NK-92 (cell line): ENCODE results near the gene MRPL48.
"Not testable (repeated sequence)": the region's sequence is repeated elsewhere in the genome, so short reads cannot be mapped to it uniquely, and the experiment has no call there.

ENCODE experiments used
- DNase-seq: peaks from one replicate; lab custom pipeline; 2025; ENCODE audit not compliant: unreplicated experiment; lab: John Stamatoyannopoulos, UW

The MRPL48 gene

GRCh38 chr11:73838443-73839122 is 50.9 kb downstream of the MRPL48 start:
- DNase-seq: no peak

DNA sequence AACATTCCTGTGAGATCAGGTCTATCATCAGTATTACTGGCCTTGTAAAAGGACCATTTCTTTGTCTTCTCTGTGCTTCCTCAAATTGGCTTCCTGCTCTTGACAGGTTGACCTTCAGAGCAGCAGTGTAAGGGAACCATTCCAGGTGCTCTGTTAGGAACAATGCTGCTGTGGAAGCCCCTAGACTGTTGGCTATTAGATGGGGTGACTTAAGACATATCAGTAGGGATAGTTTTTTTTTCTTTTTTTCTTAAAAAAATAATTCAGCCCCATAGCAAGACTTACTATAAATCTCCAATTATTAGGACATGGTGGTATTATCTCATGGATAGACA is 51.4 kb downstream of the MRPL48 start:
- no peak for DNase-seq

- DNase-seq: no peak
Observed at GRCh38 chr11:73851046-73851764, 63.5 kb downstream of the MRPL48 start.

DNA sequence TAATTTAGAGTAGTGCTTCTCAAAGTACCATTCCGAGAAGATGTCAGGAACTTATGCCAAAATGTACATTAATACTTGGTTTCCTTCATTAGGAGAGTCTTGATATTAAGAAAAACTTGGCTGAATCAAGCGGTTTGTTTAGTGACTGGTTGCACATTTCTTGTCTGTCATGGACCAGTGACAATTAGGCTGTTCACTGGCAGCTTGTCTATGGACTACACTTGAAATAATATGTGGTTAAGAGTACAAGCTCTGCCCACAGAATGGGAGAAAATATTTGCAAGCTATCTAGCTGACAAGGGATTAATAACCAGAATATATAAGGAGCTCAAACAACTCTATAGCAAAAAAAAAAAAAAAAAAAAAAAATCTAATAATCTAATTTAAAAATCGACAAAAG is 64.4 kb downstream of the MRPL48 start:
- no peak for DNase-seq

DNA sequence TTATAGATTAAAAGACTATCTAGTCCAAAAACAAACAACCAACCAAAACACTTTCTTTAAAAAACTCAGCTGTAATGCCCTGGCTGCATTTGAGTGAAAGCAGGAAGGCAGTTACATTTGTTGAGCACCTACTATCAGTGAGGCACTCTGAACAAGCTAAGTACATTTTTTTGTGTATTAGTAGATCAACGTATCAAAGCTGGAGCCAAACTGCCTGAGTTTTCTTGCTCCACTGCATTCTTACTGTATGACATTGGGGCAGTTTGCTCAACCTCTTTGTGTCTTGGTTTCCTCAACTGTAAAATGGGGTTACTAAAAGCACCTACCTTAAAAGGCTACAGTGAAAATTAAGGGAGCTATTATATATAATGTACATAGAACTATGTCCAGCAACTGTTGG is 67.0 kb downstream of the MRPL48 start:
- DNase-seq: no peak

- no peak for DNase-seq
Observed at GRCh38 chr11:73856031-73856567, 68.4 kb downstream of the MRPL48 start.

DNA sequence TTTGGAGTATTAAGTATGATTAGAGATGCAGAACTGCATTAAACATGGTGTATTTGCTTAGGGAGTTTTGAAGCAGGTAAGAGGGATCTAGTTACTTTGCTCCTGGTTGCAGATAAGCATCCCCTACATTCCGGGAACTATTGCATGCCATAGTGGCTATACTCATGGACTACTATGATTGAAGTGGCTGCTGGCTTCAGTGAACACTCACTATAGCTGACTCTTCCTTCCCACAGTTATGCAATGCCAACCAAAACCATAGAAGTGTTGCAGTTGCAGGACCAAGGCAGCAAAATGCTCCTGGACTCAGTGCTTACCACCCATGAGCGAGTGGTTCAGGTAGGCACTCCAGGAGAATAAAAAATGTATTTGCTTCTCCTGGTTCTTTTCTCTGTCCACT is 72.0 kb downstream of the MRPL48 start:
- no peak for DNase-seq

DNA sequence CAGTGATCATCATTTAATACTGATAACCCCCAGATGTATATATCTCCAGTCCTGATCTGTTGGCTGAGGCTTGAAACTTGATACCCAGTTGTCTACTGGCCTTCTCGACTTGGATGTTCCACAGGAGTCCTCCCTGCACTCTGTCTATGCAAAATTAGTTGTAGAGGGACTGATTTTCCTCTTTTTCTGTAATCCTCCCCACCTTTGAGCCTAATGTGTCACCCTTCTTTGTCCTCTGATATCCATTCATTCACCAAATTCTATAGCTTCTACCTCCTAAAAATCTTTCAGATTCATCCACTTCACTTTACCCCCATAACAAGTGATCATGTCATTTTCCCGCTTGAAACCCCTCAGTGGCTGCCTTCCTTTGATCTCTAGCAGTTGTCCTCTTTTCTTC is 72.5 kb downstream of the MRPL48 start:
- no peak for DNase-seq

DNA sequence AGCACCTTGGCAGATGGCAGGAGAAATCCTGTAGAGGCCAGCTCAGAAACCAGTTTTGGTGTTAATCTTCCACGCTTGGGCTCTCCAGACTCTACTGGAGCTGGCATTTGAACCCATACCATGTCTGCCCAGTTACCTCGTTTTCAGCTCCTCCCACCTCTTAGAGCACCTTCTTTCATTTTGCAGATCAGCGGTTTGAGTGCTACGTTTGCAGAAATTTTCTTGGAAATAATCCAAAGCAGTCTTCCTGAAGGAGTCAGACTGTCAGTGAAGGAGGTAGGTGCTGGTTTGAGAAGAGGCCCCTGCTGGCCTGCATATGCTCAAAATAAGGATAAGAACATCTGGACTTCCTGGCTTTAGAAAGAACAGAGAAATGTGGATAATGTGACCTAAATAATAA is 75.3 kb downstream of the MRPL48 start:
- no peak for DNase-seq

DNA sequence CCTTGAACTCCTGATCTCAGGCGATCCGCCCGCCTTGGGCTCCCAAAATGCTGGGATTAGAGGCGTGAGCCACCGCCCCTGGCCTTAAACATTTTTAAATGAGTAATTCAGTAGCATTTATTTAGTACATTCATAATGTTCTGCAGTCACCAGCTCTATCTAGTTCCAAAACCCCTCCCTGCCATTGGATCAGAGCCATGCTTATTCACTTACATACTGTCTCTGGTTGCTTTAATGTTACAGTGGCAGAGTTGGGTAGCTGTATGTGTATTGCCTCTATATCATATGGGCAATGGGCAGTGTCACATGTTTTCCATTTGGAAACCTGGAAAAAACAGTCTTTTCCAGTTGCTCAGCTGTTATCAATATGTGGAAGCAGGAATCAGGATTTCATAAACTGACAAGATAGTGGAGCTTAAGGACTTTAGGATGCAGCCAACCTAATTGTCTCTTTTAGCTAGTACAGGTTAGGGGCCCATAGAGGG is 78.5 kb downstream of the MRPL48 start:
- no peak for DNase-seq

GRCh38 chr11:73866586-73866996 is 78.9 kb downstream of the MRPL48 start:
- no peak for DNase-seq

- DNase-seq: no peak
Observed at GRCh38 chr11:73869332-73869949, 81.8 kb downstream of the MRPL48 start.

DNA sequence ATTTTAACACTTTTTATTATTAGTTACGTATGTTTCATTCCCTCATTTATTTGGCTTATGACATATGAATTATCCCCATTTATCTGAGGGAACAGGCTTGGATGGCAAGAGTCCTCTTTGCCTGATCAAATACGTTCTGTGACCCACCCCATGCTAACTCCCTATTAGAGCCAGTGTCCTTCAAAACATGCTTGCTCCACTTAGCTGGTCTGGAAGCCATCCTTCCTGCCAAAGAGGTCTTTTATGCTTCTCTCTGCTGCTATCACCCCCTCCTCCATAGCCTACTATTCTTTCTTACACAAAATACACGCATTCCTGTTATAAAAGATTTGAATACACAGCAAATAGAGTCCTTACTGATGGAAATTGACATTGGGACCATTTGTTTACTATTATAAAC is 82.6 kb downstream of the MRPL48 start:
- DNase-seq: no peak

DNA sequence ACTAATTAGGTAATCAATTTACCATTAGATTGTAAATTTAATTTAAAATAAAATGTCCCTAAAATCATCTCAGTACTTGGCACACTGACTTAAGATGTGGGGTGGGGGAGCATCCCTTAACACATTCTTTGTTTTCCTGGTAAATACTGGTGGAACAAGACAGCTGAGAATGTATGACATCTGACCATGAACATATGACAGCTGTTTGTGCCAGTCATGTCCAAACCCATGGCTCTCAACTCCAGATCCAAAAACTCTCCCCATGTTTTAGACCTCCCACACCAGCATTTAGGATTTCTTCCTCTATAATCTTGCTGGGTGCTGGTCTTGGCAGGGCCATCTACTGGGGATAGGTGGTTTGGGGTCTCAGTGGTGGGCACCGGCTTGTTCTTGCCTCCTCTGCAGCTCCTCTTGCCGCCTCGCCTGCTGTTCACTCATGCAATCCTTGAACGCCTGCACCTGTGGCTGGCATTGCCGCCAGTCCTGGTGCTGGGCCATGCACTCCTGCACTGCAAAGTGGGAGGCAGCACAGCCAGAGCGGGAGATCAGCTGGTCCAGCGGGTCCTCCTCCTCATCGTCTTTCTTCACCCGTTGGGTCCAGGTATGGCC is 85.2 kb downstream of the MRPL48 start:
- no peak for DNase-seq

DNA sequence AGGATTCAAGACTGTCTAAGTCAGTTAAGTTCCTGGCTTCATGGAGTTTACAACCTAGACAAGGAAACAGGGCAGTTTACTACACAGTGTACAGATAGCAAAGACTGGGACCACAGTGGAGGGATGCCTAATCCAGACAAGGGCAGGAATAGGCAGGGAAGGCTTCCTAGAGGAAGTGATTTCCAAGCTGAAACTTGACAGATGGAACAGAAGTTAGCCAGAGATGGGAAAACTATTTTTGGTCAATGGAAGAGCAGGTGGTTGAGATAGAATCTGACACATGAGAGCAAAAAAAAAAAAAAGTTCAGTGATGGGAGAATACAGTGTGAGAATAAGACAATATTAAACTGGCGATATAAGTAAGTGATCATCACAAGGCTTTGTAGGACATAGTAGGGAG is 87.7 kb downstream of the MRPL48 start:
- no peak for DNase-seq

- no peak for DNase-seq
Observed at GRCh38 chr11:73875840-73876239, 88.2 kb downstream of the MRPL48 start.

DNA sequence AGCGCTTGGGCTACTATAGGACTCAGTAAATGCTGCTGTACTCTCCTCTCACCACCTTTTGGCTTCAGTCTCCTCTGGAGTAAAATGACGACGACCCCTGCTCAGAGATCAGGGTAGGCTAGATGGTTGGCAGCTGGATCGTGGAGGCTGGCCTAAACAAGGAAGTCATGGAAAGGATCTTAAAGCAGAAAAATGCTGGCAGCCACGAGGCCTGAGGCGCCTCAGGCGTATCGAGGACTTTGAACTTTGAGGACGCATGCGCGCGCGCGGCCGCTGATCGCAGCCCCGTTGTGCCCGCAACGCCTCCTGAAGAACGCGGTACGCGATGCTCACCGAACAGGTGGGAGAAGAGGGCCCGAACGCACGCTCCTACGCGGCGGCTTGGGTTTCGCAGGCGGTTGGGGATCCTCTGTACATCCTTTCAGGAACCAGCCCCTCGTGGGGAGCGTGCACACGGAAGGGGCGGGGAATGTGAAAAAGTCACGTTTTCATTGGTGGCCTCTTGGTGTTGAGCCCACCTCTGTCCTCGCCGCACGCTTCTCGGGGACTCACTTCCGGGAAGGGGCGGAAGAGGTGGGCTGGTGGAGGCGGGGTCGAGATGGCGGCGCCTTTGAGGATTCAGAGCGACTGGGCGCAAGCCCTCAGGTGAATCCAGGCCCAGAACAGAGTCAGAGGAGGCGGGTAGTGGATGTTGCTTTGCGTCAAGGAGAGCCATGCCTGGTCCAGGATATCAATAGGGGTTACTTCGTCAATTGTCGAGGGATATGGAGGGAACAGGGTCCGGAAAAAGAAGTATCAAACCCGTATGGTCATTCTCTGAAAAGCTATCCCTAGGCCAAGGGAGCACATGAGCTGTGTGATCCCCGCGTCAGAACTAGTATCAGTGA is 89.0 kb downstream of the MRPL48 start, which contains the start of the genes COA4 and PAAF1:
COA4 (minus strand) TSS at position 423 of the 887 bp plus-strand sequence. CDS start 3,468 bp downstream, outside the sequence.
PAAF1 (plus strand) TSS at position 576 of the 887 bp plus-strand sequence; CDS start at position 599, 23 bp downstream.
- DNase-seq: peak; percentile 79

DNA sequence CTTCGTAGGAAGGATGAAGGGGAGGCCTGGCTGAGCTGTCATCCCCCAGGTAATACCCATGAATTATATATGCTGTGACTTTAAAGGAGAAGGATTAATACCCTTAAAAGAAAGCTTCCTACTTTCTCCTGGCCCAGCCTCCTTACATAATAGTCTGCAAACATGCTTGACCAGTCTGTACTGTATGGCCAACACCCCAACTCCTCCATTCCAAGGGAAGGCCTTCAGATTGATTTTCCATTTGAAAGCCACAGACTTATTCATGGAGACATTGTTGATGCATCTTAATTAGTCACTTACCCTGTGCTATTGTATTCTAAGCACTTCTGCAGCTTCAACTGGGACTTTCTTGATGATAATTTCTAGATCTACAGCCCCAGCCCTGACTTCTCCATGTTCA is 91.1 kb downstream of the MRPL48 start:
- DNase-seq: no peak

DNA sequence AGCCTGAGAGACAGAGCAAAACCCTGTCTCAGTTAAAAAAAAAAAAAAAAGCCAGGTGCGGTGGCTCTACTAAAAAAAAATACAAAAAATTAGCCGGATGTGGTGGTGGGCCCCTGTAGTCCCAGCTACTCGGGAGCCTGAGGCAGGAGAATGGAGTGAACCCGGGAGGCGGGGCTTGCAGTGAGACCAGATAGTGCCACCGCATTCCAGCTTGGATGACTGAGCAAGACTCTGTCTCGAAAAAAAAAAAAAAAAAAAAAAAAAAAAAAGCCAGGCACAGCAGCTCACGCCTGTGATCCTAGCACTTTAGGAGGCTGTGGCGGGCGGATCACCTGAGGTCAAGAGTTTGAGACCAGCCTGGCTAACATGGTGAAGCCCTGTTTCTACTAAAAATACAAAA is 92.8 kb downstream of the MRPL48 start:
- DNase-seq: not testable (repeated sequence)

DNA sequence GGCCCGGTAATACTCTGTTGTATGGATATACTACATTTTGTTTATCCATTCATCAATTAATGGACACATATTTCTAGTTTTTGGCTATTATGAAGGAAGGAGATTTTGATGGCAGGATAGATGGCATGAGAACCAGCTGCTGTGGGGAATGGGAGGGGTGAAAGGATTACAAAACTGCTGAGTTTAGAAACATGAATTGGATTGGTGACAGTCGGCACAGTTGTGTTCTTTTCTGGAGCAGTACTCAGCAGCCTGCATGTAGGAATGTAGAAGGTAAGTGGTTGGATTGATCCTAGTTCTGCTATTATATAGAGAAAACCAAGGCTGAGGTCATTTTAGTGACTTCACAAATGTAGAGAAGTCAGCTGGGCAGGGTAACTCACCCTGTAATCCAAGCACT is 96.2 kb downstream of the MRPL48 start:
- DNase-seq: no peak
